H1 (cell line): ENCODE results near the gene GNA12. TPM values are rescaled to one million over a fixed set of nuclear protein-coding genes. Genes with fewer than 3 reads are reported as not detected.

Experiments used
- CTCF ChIA-PET: fragments of 300-600 bp; sonication (Branson Sonifier 250); formaldehyde crosslinking; loops from one replicate; lab custom pipeline; 2021; ENCODE audit not compliant: partially characterized antibody; lab: Charles Lee
- POLR2A ChIA-PET: fragments of 300-600 bp; sonication (Branson Sonifier 250); formaldehyde crosslinking; loops from one replicate; lab custom pipeline; 2021; ENCODE audit warnings: inconsistent platforms; ENCODE audit not compliant: partially characterized antibody; lab: Charles Lee
- DNase-seq, 2 experiments: peaks; one replicate each; pipeline versions ENCODE4 v3.0.0 to v3.0.0-alpha.2; 2010 to 2022; ENCODE audit warnings: low spot score in 2 of 2, low read depth in 1 of 2, mixed read lengths in 1 of 2
- FAIRE-seq: peaks from 2 replicates; lab custom pipeline; 2011; peaks lifted over from hg19 to GRCh38; lab: Jason Lieb, UNC
- H2AFZ ChIP-seq: 2 replicates; pipeline ENCODE4 v1.8.1; 2012; ENCODE audit warnings: low read length, inconsistent platforms
- H2AK5ac ChIP-seq: 2 replicates; pipeline ENCODE4 v1.6.1; 2013; ENCODE audit warnings: low read depth, low read length
- H2BK120ac ChIP-seq: replicated peaks from 2 replicates; pipeline ENCODE3; 2013; ENCODE audit warnings: low read depth, low read length, inconsistent platforms
- H2BK12ac ChIP-seq: 2 replicates; pipeline ENCODE4 v1.6.1; 2013; ENCODE audit warnings: low read depth, low read length
- H2BK15ac ChIP-seq: 2 replicates; pipeline ENCODE4 v1.6.1; 2013; ENCODE audit warnings: low read length
- H2BK20ac ChIP-seq: 2 replicates; pipeline ENCODE4 v1.6.1; 2013; ENCODE audit warnings: low read length
- H2BK5ac ChIP-seq: 2 replicates; pipeline ENCODE4 v1.6.1; 2013; ENCODE audit warnings: low read depth, low read length
- H3K14ac ChIP-seq: 2 replicates; pipeline ENCODE4 v1.6.1; 2013; ENCODE audit warnings: inconsistent platforms; ENCODE audit not compliant: insufficient read length
- H3K18ac ChIP-seq: 2 replicates; pipeline ENCODE4 v1.6.1; 2013; ENCODE audit warnings: low read length; ENCODE audit errors: extremely low read depth
- H3K23ac ChIP-seq: 2 replicates; pipeline ENCODE4 v1.6.1; 2013; ENCODE audit warnings: inconsistent platforms; ENCODE audit not compliant: insufficient read length
- H3K23me2 ChIP-seq: 2 replicates; pipeline ENCODE4 v1.6.1; 2013; ENCODE audit warnings: low read depth, low read length
- H3K27ac ChIP-seq: 2 replicates; pipeline ENCODE4 v1.6.1; 2011; ENCODE audit warnings: low read depth, low read length, inconsistent platforms
- H3K27me3 ChIP-seq, 4 experiments: replicated peaks in 1 of 4; 1 replicate in 1 of 4; 2 replicates in 3 of 4; pipeline versions ENCODE4 v1.6.1 to v1.8.1; 2011 to 2013; ENCODE audit warnings: low read length in 3 of 4, mild to moderate bottlenecking in 3 of 4, inconsistent platforms in 2 of 4, mixed read lengths in 2 of 4, moderate library complexity in 1 of 4; ENCODE audit not compliant: control insufficient read depth in 3 of 4, insufficient read depth in 3 of 4; ENCODE audit errors: extremely low read depth in 1 of 4
- H3K36me3 ChIP-seq, 4 experiments: 2 replicates each; pipeline versions ENCODE4 v1.6.1 to v1.8.1; 2011 to 2013; ENCODE audit warnings: mild to moderate bottlenecking in 4 of 4, low read length in 3 of 4, moderate library complexity in 2 of 4, control low read depth in 1 of 4, inconsistent platforms in 1 of 4; ENCODE audit not compliant: insufficient read depth in 4 of 4, control insufficient read depth in 2 of 4
- H3K4ac ChIP-seq: replicated peaks from 2 replicates; pipeline ENCODE3; 2013; ENCODE audit warnings: low read length, low read depth, mixed read lengths, inconsistent platforms; ENCODE audit not compliant: insufficient read length
- H3K4me1 ChIP-seq, 4 experiments: replicated peaks in 1 of 4; 1 replicate in 1 of 4; 2 replicates in 3 of 4; pipeline versions ENCODE4 v1.6.1 to v1.8.1; 2011 to 2013; ENCODE audit warnings: low read length in 3 of 4, inconsistent platforms in 2 of 4, mixed read lengths in 1 of 4; ENCODE audit not compliant: insufficient read depth in 4 of 4, control insufficient read depth in 3 of 4
- H3K4me2 ChIP-seq, 2 experiments: 2 replicates each; pipeline versions ENCODE4 v1.6.1 to v1.8.1; 2011 to 2013; ENCODE audit warnings: low read depth in 2 of 2, low read length in 2 of 2, control low read depth in 1 of 2, inconsistent platforms in 1 of 2, mild to moderate bottlenecking in 1 of 2; ENCODE audit not compliant: insufficient read depth in 1 of 2
- H3K4me3 ChIP-seq, 4 experiments: fragments of 200-600, 300-600 bp in 1 of 4; sonication (generic), shearing (Covaris generic), sonication (Bioruptor Twin) in 1 of 4; 2 replicates each; pipeline versions ENCODE4 v1.5.1 to v1.8.1; 2011 to 2016; ENCODE audit warnings: low read length in 4 of 4, low read depth in 3 of 4, control low read depth in 2 of 4, inconsistent platforms in 2 of 4, mild to moderate bottlenecking in 2 of 4, mixed read lengths in 1 of 4, moderate library complexity in 1 of 4; ENCODE audit not compliant: insufficient read depth in 2 of 4; ENCODE audit errors: extremely low read depth in 1 of 4
- H3K56ac ChIP-seq: replicated peaks from 2 replicates; pipeline ENCODE3; 2013; ENCODE audit warnings: low read depth, mild to moderate bottlenecking, mixed read lengths, low read length, inconsistent platforms; ENCODE audit not compliant: insufficient read length
- H3K79me1 ChIP-seq: 2 replicates; pipeline ENCODE4 v1.6.1; 2013; ENCODE audit warnings: low read depth, low read length, control low read depth
- H3K79me2 ChIP-seq, 2 experiments: 2 replicates each; pipeline versions ENCODE4 v1.6.1 to v1.8.1; 2012 to 2013; ENCODE audit warnings: low read length in 2 of 2, mild to moderate bottlenecking in 2 of 2, inconsistent platforms in 1 of 2; ENCODE audit not compliant: insufficient read depth in 2 of 2, control insufficient read depth in 1 of 2
- H3K9ac ChIP-seq, 4 experiments: replicated peaks in 1 of 4; 1 replicate in 1 of 4; 2 replicates in 3 of 4; pipeline versions ENCODE4 v1.6.1 to v1.8.1; 2011 to 2013; ENCODE audit warnings: low read depth in 3 of 4, low read length in 3 of 4, control low read depth in 2 of 4, mild to moderate bottlenecking in 2 of 4, moderate library complexity in 2 of 4, inconsistent platforms in 1 of 4; ENCODE audit errors: extremely low read depth in 1 of 4
- H3K9me3 ChIP-seq, 2 experiments: 2 replicates each; pipeline versions ENCODE4 v1.6.1 to v1.8.1; 2012 to 2013; ENCODE audit warnings: mild to moderate bottlenecking in 2 of 2, moderate library complexity in 2 of 2, control low read depth in 1 of 2, inconsistent platforms in 1 of 2, low read depth in 1 of 2, low read length in 1 of 2, mixed read lengths in 1 of 2; ENCODE audit not compliant: insufficient read depth in 2 of 2
- H4K20me1 ChIP-seq, 2 experiments: replicated peaks in 1 of 2; 2 replicates each; pipeline versions ENCODE3 to v1.8.1; 2011 to 2013; ENCODE audit warnings: inconsistent platforms in 2 of 2, low read length in 2 of 2, mild to moderate bottlenecking in 1 of 2; ENCODE audit not compliant: insufficient read depth in 2 of 2, control insufficient read depth in 1 of 2
- H4K5ac ChIP-seq: 2 replicates; pipeline ENCODE4 v1.6.1; 2013; ENCODE audit warnings: low read length, low read depth, mixed read lengths, inconsistent platforms; ENCODE audit not compliant: insufficient read length
- H4K8ac ChIP-seq: 2 replicates; pipeline ENCODE4 v1.8.0; 2013; ENCODE audit warnings: mild to moderate bottlenecking, moderate library complexity, low read length, inconsistent platforms; ENCODE audit not compliant: insufficient read depth; ENCODE audit errors: extremely low read depth
- H4K91ac ChIP-seq: replicated peaks from 2 replicates; pipeline ENCODE3; 2013; ENCODE audit warnings: low read length, mixed read lengths, inconsistent platforms; ENCODE audit not compliant: insufficient read length
- CBX5 ChIP-seq: fragments of 300-800, 300-1000 bp; sonication (generic); IDR thresholded peaks from 2 replicates; pipeline ENCODE4 v1.7.1; 2016; ENCODE audit warnings: antibody characterized with exemption, low read length, low read depth
- CHD1 ChIP-seq: IDR thresholded peaks from 2 replicates; pipeline ENCODE4 v1.6.1; 2012; ENCODE audit warnings: low read depth, low read length, improper control_type of control experiment
- GTF2F1 ChIP-seq: IDR thresholded peaks from 2 replicates; pipeline ENCODE4 v1.6.1; 2012; ENCODE audit warnings: low read depth, low read length, improper control_type of control experiment, borderline replicate concordance
- HDAC2 ChIP-seq, 2 experiments: fragments of 300-600 bp in 1 of 2; sonication (generic) in 1 of 2; IDR thresholded peaks; 2 replicates each; pipeline ENCODE4 v1.6.1; 2011 to 2012; ENCODE audit warnings: low read depth in 2 of 2, low read length in 2 of 2, mild to moderate bottlenecking in 2 of 2, moderate library complexity in 2 of 2, borderline replicate concordance in 1 of 2, inconsistent platforms in 1 of 2
- JUN ChIP-seq: IDR thresholded peaks from 2 replicates; pipeline ENCODE4 v1.6.1; 2011; ENCODE audit warnings: low read depth, mild to moderate bottlenecking, improper control_type of control experiment, low read length
- NRF1 ChIP-seq: IDR thresholded peaks from 2 replicates; pipeline ENCODE4 v1.6.1; 2011; ENCODE audit warnings: mild to moderate bottlenecking, low read depth, low read length, improper control_type of control experiment
- RBBP5 ChIP-seq: IDR thresholded peaks from 2 replicates; pipeline ENCODE4 v1.7.1; 2012; ENCODE audit warnings: low read depth, mild to moderate bottlenecking, inconsistent platforms, low read length, moderate library complexity, borderline replicate concordance
- RFX5 ChIP-seq: IDR thresholded peaks from 2 replicates; pipeline ENCODE4 v1.6.1; 2011; ENCODE audit warnings: low read depth, low read length, improper control_type of control experiment, borderline replicate concordance
- RXRA ChIP-seq: IDR thresholded peaks from 2 replicates; pipeline ENCODE4 v1.6.1; 2011; ENCODE audit warnings: low read depth, mild to moderate bottlenecking, low read length, moderate library complexity; ENCODE audit not compliant: insufficient read depth
- SP1 ChIP-seq: IDR thresholded peaks from 2 replicates; pipeline ENCODE4 v1.6.1; 2011; ENCODE audit warnings: low read depth, low read length
- WGBS, 2 experiments: shearing (Covaris generic) in 1 of 2; methylation state at CpG; one replicate each; pipeline versions ENCODE4 v1.1.6 to v1.1.7; 2013 to 2015; ENCODE audit warnings: low lambda C conversion rate in 2 of 2, mixed read lengths in 2 of 2, inconsistent platforms in 1 of 2, low coverage in 1 of 2, missing lambda C conversion rate in 1 of 2; ENCODE audit not compliant: insufficient replicate concordance in 2 of 2, insufficient coverage in 1 of 2, insufficient read length in 1 of 2; ENCODE audit errors: extremely low coverage in 1 of 2, missing lambda C conversion rate in 1 of 2; 5-methylcytosine and 5-hydroxymethylcytosine counted together
- polyA plus RNA-seq, 7 experiments: library from polyadenylated mRNA; depleted of rRNA in 3 of 7; stranded (reverse) in 5 of 7; unstranded in 2 of 7; fragments of >200 nt in 5 of 7; fragments of 200-250 nt in 2 of 7; gene quantifications; 1 replicate in 5 of 7; 2 replicates in 1 of 7; 4 replicates in 1 of 7; pipeline versions ENCODE4 v1.2.1 to v1.2.3, GENCODE V29; 2011 to 2013; ENCODE audit warnings: missing spikeins in 2 of 7, mixed read lengths in 2 of 7
- total RNA-seq: library from RNA; stranded (reverse); fragmentation: NEBNext Ultra II Directional; extraction: Animal tissue kit (Norgen Biotek cat#: 25700); gene quantifications from 2 replicates; pipeline ENCODE4 v1.2.1, GENCODE V29; 2021
- TF ChIP-seq, protein P1 (sequence below), 3 experiments: IDR thresholded peaks; 1 replicate in 2 of 3; 2 replicates in 1 of 3; pipeline versions ENCODE4 v1.5.1 to v1.6.1; 2011; ENCODE audit warnings: low read length in 3 of 3, mild to moderate bottlenecking in 3 of 3, inconsistent platforms in 2 of 3, low read depth in 1 of 3, moderate library complexity in 1 of 3; ENCODE audit not compliant: insufficient read depth in 1 of 3; ENCODE audit errors: control extremely low read depth in 1 of 3

GNA12 gene
- total and polyA plus RNA-seq, 2 of the 8 experiments (the other 6 are each of a cell fraction or from before 2014, with no cell fraction given), result 96.5 to 109 TPM

- Histone ChIP-seq H2AK5ac (no peak overlapping the region), H3K18ac (no peak overlapping the region), H3K36me3 (no peaks in the 10 kb centered on the region), H3K56ac (no peak overlapping the region), H3K79me2 (no peaks in the 10 kb centered on the region), H2BK120ac (no peak overlapping the region), H4K91ac (peak overlapping the region; percentile 58), H2BK5ac (0 out of 2 replicates have a peak overlapping the region, but pooled peaks have one; percentile 8), H3K4ac (no peak overlapping the region), H3K9ac (no peak overlapping the region), H3K23me2 (no peaks in the 10 kb centered on the region), H2AFZ (no peak overlapping the region), H2BK15ac (peak overlapping the region; percentile 36; the same call in 1 of the 2 replicates), H3K79me1 (no peaks in the 10 kb centered on the region; the same call in 1 of the 2 replicates), H3K27me3 (no peaks in the 10 kb centered on the region), H3K4me1 (peaks cover 0 to 27% (median 15%) of the 10 kb centered on the region in 4 experiments; a peak in 6 of 7 replicates), H4K5ac (no peak overlapping the region), H3K4me3 (no peak overlapping the region), H3K9me3 (no peaks in the 10 kb centered on the region), H4K20me1 (peaks cover 0 to 4% of the 10 kb centered on the region in 2 experiments), H2BK20ac (no peak overlapping the region), H3K27ac (no peak overlapping the region), H4K8ac (no peak overlapping the region), H3K14ac (no peak overlapping the region), H3K23ac (no peak overlapping the region), H3K4me2 (no peak overlapping the region), H2BK12ac (no peak overlapping the region; the same call in 1 of the 2 replicates)
- 91% methylated on average over 8 of the region's 8 CpGs; no CpG with 5 or more reads in 1 of the 2 experiments for WGBS, 2 experiments
- DNase-seq (no peak), FAIRE-seq (peak; percentile 13)
- CTCF ChIA-PET, result no interaction called here
- POLR2A ChIA-PET, result interaction anchor here (0.6 kb wide), 1 partner anchor 81 kb away, joined by 3 read pairs; no protein-coding TSS in a partner anchor
- no peak for TF ChIP-seq CHD1
- no peak for TF ChIP-seq SP1
- TF ChIP-seq NRF1, result no peak
- TF ChIP-seq GTF2F1, result no peak
- TF ChIP-seq, protein P1, sequence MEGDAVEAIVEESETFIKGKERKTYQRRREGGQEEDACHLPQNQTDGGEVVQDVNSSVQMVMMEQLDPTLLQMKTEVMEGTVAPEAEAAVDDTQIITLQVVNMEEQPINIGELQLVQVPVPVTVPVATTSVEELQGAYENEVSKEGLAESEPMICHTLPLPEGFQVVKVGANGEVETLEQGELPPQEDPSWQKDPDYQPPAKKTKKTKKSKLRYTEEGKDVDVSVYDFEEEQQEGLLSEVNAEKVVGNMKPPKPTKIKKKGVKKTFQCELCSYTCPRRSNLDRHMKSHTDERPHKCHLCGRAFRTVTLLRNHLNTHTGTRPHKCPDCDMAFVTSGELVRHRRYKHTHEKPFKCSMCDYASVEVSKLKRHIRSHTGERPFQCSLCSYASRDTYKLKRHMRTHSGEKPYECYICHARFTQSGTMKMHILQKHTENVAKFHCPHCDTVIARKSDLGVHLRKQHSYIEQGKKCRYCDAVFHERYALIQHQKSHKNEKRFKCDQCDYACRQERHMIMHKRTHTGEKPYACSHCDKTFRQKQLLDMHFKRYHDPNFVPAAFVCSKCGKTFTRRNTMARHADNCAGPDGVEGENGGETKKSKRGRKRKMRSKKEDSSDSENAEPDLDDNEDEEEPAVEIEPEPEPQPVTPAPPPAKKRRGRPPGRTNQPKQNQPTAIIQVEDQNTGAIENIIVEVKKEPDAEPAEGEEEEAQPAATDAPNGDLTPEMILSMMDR (IDR thresholded peaks at IDR 0.05; ENCODE audit: control extremely low read depth in 1 of 3, insufficient read depth in 1 of 3, low read depth in 1 of 3, low read length in 3 of 3), result no peak
- no peak for TF ChIP-seq RXRA
- TF ChIP-seq RFX5, result no peak
- TF ChIP-seq CBX5, result no peak
- TF ChIP-seq JUN, result no peak
- no peak for TF ChIP-seq RBBP5
- no peak for TF ChIP-seq HDAC2 (IDR thresholded peaks at IDR 0.05; ENCODE audit: borderline replicate concordance in 1 of 2, low read depth in 2 of 2, low read length in 2 of 2)
Observed at GRCh38 chr7:2879354-2879753, 35.2 kb upstream of the GNA12 start.
